Mucosa of rectum (tissue), 2 donors: ENCODE data around the gene LRFN5.

ENCODE experiments used
- H3K27ac ChIP-seq, 2 donors: one replicate each; pipeline ENCODE4 v1.7.0; 2013; ENCODE audit warnings: inconsistent platforms in 2 of 2, low read depth in 2 of 2, low read length in 2 of 2
- H3K27me3 ChIP-seq, 2 donors: one replicate each; pipeline ENCODE4 v1.7.0; 2013; ENCODE audit warnings: low read length in 2 of 2; ENCODE audit not compliant: control insufficient read depth in 2 of 2, insufficient read depth in 2 of 2
- H3K36me3 ChIP-seq, 2 donors: one replicate each; pipeline ENCODE4 v1.7.0; 2013; ENCODE audit warnings: low read length in 2 of 2; ENCODE audit not compliant: control insufficient read depth in 2 of 2, insufficient read depth in 2 of 2
- H3K4me1 ChIP-seq, 2 donors: one replicate each; pipeline ENCODE4 v1.7.0; 2013; ENCODE audit warnings: low read length in 2 of 2, mild to moderate bottlenecking in 1 of 2; ENCODE audit not compliant: control insufficient read depth in 2 of 2, insufficient read depth in 2 of 2
- H3K4me3 ChIP-seq, 2 donors: one replicate each; pipeline ENCODE4 v1.7.0; 2013; ENCODE audit warnings: low read length in 2 of 2
- H3K9ac ChIP-seq, 2 donors: one replicate each; pipeline ENCODE4 v1.7.0; 2013; ENCODE audit warnings: low read length in 2 of 2, low read depth in 1 of 2, mild to moderate bottlenecking in 1 of 2
- H3K9me3 ChIP-seq, 2 donors: one replicate each; pipeline ENCODE4 v1.7.0; 2013; ENCODE audit warnings: low read length in 2 of 2; ENCODE audit not compliant: control insufficient read depth in 2 of 2
- donor health status: healthy.
- donor health status: Normal muscosa, but diverticular disease.

The LRFN5 gene

DNA sequence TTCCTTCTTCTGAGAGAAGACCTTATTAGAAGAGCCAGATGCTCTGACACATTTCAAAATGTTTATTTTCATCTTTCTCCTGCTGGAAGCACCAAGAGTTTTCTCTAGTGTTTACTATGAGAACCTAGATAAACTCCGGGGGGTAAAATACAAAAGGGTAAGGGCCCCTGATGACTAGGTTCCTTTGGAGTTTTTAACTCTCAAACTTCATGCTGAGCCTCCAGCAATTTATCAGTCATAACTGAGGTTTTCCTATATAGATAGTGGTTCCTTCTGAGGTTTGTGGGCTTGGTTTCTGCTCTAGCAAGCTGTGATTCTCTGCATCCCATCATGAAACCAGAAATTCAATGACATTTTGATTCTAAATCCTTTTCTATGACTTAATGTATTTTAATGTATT is 210.9 kb downstream of the LRFN5 start:
- no peaks in the 10 kb centered on the region for H3K27me3 ChIP-seq
- no peaks in the 10 kb centered on the region for H3K36me3 ChIP-seq
- H3K4me3 ChIP-seq, result no peak overlapping the region

DNA sequence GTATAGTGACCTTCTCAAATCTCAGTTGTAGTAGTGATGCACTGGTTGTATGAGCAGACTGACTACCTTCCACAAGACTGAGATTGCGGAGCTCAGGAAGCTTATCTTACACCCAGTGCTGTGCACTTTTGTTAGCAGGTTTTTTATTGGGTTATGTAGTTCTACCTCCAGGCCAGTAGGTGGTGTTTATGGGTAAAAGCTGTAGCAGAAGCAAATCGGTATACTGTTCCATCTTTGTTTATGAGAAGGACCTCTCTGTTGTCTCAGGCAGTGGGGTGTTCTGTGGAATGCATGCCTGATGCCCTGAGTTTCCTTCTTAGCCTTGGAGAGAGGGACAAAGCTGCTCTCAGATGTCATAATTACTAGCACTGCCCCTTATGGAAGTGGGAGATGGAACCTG is 217.8 kb downstream of the LRFN5 start:
- H3K27ac ChIP-seq, result no peak overlapping the region
- no peaks in the 10 kb centered on the region for H3K36me3 ChIP-seq
- H3K9ac ChIP-seq, result no peak overlapping the region
- no peaks in the 10 kb centered on the region for H3K4me1 ChIP-seq
- no peaks in the 10 kb centered on the region for H3K27me3 ChIP-seq
- H3K9me3 ChIP-seq, result peaks cover 5% of the 10 kb centered on the region in 2 donors
- H3K4me3 ChIP-seq, result no peak overlapping the region

More for the DNA sequence above, 210.9 kb downstream of the LRFN5 start:
- no peaks in the 10 kb centered on the region for H3K4me1 ChIP-seq
- H3K9ac ChIP-seq, result no peak overlapping the region
- no peaks in the 10 kb centered on the region for H3K9me3 ChIP-seq
- H3K27ac ChIP-seq, result no peak overlapping the region

DNA sequence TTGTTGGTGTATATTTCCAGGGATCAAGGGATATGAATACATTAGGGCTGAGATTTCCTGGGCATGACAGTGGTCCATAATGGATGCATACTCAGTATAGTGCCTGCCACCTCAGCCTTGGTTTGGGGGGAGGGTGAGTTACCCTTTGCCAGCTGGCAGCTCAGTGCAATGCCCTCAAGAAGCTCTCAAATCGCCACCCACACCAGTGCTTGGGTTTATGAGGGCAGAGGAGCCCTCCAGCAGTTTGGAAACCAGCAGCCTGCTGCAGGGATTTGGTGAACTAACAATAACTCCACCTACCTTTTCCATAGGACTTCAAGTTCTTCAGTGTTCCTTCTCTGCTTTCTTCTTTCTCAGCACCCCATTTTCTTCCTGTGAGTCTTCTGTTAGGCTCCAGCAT is 218.9 kb downstream of the LRFN5 start:
- no peaks in the 10 kb centered on the region for H3K27me3 ChIP-seq
- H3K4me3 ChIP-seq, result no peak overlapping the region
- no peaks in the 10 kb centered on the region for H3K4me1 ChIP-seq
- no peak overlapping the region for H3K9ac ChIP-seq
- no peak overlapping the region for H3K27ac ChIP-seq
- H3K9me3 ChIP-seq, result peaks cover 5% of the 10 kb centered on the region in 2 donors
- no peaks in the 10 kb centered on the region for H3K36me3 ChIP-seq

DNA sequence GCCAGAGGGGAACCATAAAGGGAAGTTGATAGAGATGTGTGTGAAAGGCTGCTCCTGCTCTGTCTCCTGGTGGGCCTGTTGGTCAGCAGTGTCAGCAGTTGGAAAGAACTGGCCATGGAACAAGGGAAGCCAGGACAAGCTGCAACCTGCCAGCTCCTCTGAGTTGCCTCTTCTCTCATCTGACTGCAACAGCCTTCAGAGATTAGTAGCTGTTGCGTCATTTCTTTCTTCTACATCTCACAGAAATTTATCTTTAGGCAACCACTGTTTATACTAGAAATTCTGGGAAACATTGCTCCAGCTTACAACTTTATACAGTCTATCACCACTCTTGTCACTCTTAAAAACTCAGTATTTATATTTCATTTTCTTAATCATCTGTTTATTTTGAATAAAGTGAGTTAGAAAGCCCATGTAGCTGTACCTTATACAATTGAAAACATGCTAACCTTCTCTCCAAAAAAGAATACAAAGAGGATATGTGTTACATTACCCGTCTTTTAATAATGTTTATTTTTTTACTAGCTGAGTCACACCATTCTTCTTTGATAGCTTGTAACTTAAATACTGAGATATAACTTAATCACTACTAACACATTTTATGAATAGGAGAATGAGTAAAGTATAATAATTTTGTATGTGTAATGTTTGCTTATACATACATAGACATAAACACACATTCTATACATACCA is 224.2 kb downstream of the LRFN5 start:
- no peaks in the 10 kb centered on the region for H3K36me3 ChIP-seq
- H3K9me3 ChIP-seq, result peaks cover 0 to 5% of the 10 kb centered on the region in 2 donors
- H3K4me3 ChIP-seq, result no peak overlapping the region
- no peaks in the 10 kb centered on the region for H3K4me1 ChIP-seq
- H3K27me3 ChIP-seq, result no peaks in the 10 kb centered on the region
- no peak overlapping the region for H3K9ac ChIP-seq
- H3K27ac ChIP-seq, result no peak overlapping the region

DNA sequence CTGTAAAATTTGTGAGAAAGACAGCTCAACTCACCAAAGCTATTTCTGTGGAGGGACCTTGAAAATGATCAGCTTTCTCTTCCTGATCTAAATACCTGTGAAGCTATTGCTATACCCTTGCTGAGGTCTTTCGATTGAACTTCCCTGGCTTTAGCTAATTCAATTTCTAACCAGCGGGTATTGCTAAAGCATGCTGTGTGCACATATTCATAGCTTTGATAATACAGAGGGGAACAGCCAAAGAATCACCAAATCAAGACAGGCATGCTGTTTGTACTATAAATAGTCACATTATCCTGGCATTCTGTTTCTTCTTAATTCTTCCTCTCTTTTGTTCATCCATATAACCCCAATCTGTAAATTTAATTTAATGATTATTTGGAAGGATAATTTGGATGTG is 233.0 kb downstream of the LRFN5 start:
- no peaks in the 10 kb centered on the region for H3K36me3 ChIP-seq
- no peak overlapping the region for H3K9ac ChIP-seq
- H3K27ac ChIP-seq, result no peak overlapping the region
- no peaks in the 10 kb centered on the region for H3K9me3 ChIP-seq
- no peaks in the 10 kb centered on the region for H3K27me3 ChIP-seq
- no peaks in the 10 kb centered on the region for H3K4me1 ChIP-seq
- H3K4me3 ChIP-seq, result no peak overlapping the region

DNA sequence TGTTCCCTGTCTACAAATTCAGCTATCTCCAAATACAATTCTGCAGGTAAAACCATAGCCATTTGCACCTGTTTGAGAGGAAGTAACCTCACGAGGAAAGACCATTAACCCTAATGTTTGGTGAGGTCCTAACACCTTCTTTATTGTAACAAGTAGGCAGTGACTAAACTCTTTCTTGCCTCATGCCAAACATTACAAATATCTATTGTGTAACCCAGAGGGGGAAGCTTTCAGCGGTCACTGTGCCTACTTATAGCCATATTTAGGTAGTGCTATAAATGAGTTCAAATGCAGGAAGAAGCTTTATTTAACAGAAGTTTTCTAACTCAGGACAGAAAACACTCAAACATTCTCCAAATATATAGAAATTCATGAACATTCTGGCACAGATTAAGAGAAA is 252.7 kb downstream of the LRFN5 start:
- peaks cover 0 to 3% of the 10 kb centered on the region in 2 donors for H3K9me3 ChIP-seq
- H3K36me3 ChIP-seq, result no peaks in the 10 kb centered on the region
- H3K4me1 ChIP-seq, result no peaks in the 10 kb centered on the region
- H3K9ac ChIP-seq, result no peak overlapping the region
- H3K27ac ChIP-seq, result no peak overlapping the region
- H3K27me3 ChIP-seq, result no peaks in the 10 kb centered on the region
- no peak overlapping the region for H3K4me3 ChIP-seq

DNA sequence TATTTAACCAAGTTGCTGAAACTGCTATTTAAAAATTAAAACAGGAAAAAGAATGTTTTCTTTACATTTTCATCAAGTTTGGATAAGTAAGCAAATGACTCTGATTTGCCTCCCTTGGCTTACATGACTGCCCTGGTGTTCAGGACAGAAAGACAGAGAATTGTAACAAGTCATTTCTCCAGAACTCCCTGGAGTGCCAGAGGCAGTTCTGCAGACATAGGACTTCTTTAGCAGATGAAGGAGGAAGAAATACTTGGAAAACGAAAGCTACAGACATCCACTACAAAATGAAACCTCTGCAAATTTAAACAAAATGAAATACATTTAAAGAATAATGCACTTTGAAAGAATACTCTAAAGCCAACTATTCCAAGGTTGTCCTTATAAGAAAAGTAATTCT is 253.9 kb downstream of the LRFN5 start:
- Histone ChIP-seq H3K4me1 (no peaks in the 10 kb centered on the region), H3K36me3 (no peaks in the 10 kb centered on the region), H3K27me3 (no peaks in the 10 kb centered on the region), H3K27ac (no peak overlapping the region), H3K4me3 (no peak overlapping the region), H3K9ac (no peak overlapping the region), H3K9me3 (peaks cover 0 to 3% of the 10 kb centered on the region in 2 donors)

DNA sequence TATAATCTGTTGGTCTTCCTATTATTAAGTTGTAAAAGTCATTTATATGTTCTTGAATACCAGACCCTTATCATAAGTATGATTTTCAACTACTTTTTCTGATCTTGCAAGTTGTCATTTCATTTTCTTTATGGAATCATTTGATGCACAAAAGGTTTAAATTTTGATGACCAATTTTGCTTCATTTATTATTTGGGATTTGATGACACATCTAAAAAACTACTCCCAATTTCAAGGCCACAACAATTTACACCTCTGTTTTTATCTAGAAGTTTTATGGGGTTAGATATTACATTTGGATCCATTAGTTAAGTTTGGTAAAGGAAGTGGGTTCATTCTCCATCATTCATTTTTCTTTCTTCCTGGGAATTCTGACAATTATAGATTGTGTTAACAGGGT is 259.2 kb downstream of the LRFN5 start:
- no peaks in the 10 kb centered on the region for H3K4me1 ChIP-seq
- no peaks in the 10 kb centered on the region for H3K36me3 ChIP-seq
- H3K27ac ChIP-seq, result no peak overlapping the region
- H3K9me3 ChIP-seq, result no peaks in the 10 kb centered on the region
- no peaks in the 10 kb centered on the region for H3K27me3 ChIP-seq
- no peak overlapping the region for H3K9ac ChIP-seq
- H3K4me3 ChIP-seq, result no peak overlapping the region

DNA sequence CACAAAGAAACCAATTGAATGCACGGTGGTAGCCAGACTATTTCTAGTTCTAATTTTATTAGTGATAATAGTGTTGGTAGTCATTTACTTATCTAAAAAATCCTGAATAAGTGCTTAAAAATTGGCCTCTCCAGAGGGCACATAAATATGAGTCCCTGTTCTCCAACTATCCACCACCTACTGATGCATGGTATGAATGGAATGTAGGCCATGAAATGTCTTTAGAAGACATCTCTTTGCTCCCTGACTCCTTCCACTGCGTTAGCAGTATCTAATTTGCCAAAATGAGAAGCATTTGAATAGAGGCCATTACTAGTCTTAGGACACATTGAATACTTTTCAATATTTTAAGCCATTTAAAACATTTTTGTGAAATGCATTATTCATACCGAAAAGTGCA is 261.7 kb downstream of the LRFN5 start:
- Histone ChIP-seq H3K27ac (no peak overlapping the region), H3K27me3 (no peaks in the 10 kb centered on the region), H3K36me3 (no peaks in the 10 kb centered on the region), H3K9me3 (no peaks in the 10 kb centered on the region), H3K4me3 (no peak overlapping the region), H3K4me1 (no peaks in the 10 kb centered on the region), H3K9ac (no peak overlapping the region)

DNA sequence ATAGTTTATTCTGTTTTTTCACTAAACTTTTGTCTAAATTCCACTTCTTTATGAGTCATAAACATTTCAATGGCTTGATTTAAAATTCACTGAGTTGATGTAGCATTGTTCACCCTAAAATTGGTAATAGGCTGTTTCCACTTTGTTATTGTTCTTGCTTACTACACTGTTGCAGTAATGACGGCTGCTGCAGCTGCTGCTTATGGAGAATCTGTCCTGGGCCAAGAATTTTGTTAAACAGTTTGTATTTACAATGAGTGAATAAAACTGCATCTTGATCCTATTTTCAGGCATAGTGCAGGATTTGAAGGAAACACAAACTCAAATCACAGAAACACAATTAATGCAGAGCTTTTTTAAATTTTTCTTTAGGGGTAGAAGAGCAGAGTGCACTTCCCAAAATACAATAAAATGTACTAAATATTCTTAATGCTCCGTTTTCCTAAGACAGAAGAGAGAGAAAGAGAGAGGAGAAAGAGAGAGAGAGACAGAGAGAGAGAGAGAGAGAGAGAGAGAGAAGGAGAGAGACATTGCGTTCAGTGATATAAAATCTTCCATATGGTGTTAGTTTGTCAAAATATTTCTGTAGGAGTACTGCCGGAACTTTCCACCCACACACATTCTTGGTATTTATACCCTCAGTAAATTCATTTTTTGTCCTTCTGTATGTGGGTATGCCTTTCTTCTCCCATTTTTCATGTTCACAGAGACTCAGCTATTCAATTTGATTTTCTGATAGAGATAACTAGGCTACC is 266.4 kb downstream of the LRFN5 start:
- no peaks in the 10 kb centered on the region for H3K27me3 ChIP-seq
- no peaks in the 10 kb centered on the region for H3K9me3 ChIP-seq
- no peak overlapping the region for H3K9ac ChIP-seq
- no peak overlapping the region for H3K27ac ChIP-seq
- no peaks in the 10 kb centered on the region for H3K4me1 ChIP-seq
- no peak overlapping the region for H3K4me3 ChIP-seq
- no peaks in the 10 kb centered on the region for H3K36me3 ChIP-seq
